Thyroid gland (tissue), 4 donors: ENCODE measurements around the gene CCDC50.

Source experiments
- CTCF ChIP-seq, 6 experiments: fragments of 200-600 bp in 3 of 6; fragments of 450-650 bp in 3 of 6; sonication (generic) in 3 of 6; IDR thresholded peaks; one replicate each; pipeline ENCODE4 v1.5.1; 2016 to 2019; ENCODE audit warnings: antibody characterized with exemption in 6 of 6, mild to moderate bottlenecking in 2 of 6, inconsistent platforms in 1 of 6, moderate library complexity in 1 of 6
- POLR2A ChIP-seq, 2 donors: fragments of 450-650 bp; IDR thresholded peaks; one replicate each; pipeline ENCODE4 v1.6.1; 2017; ENCODE audit warnings: antibody characterized with exemption in 2 of 2, mild to moderate bottlenecking in 2 of 2, moderate library complexity in 1 of 2

- TF ChIP-seq POLR2A (IDR thresholded peaks at IDR 0.05) (no peak), CTCF (IDR thresholded peaks at IDR 0.05) (no peak)
Observed at GRCh38 chr3:191303596-191303995, 25.6 kb upstream of the CCDC50 start.
